ENCODE measurements around the gene TP53RK. TPM values are rescaled to one million over a fixed set of nuclear protein-coding genes. Genes with fewer than 3 reads are reported as not detected.

Gene TP53RK
- total and polyA plus RNA-seq, 2 of the 13 experiments (the other 11 are each of a cell fraction or from before 2014, with no cell fraction given) = 12.9 to 25.5 TPM

- TF ChIP-seq, protein P1, sequence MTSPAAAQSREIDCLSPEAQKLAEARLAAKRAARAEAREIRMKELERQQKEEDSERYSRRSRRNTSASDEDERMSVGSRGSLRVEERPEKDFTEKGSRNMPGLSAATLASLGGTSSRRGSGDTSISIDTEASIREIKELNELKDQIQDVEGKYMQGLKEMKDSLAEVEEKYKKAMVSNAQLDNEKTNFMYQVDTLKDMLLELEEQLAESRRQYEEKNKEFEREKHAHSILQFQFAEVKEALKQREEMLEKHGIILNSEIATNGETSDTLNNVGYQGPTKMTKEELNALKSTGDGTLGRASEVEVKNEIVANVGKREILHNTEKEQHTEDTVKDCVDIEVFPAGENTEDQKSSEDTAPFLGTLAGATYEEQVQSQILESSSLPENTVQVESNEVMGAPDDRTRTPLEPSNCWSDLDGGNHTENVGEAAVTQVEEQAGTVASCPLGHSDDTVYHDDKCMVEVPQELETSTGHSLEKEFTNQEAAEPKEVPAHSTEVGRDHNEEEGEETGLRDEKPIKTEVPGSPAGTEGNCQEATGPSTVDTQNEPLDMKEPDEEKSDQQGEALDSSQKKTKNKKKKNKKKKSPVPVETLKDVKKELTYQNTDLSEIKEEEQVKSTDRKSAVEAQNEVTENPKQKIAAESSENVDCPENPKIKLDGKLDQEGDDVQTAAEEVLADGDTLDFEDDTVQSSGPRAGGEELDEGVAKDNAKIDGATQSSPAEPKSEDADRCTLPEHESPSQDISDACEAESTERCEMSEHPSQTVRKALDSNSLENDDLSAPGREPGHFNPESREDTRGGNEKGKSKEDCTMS (CRISPR knock-in tag; conservative IDR thresholded peaks at IDR 0.05) = no peak
- TF ChIP-seq ZBTB7B (CRISPR knock-in tag; IDR thresholded peaks at IDR 0.05) (peak; percentile 83; the same call in 1 of the 2 replicates), SPEN (CRISPR knock-in tag; IDR thresholded peaks at IDR 0.05; ENCODE audit: low read depth) (peak; percentile 71; the same call in 1 of the 2 replicates), KDM6A (CRISPR knock-in tag; IDR thresholded peaks at IDR 0.05; ENCODE audit: low read depth) (no peak), ISL2 (CRISPR knock-in tag; IDR thresholded peaks at IDR 0.05) (peak; percentile 67), ZNF772 (CRISPR knock-in tag; IDR thresholded peaks at IDR 0.05) (no peak; the same call in 1 of the 2 replicates), RBFOX2 (IDR thresholded peaks at IDR 0.05; ENCODE audit: low read depth, low read length) (peak; percentile 70), NAIF1 (CRISPR knock-in tag; IDR thresholded peaks at IDR 0.05; ENCODE audit: borderline replicate concordance) (no peak), ZNF251 (CRISPR knock-in tag; IDR thresholded peaks at IDR 0.05) (peak; percentile 15; the same call in 1 of the 2 replicates), HOXD1 (CRISPR knock-in tag; IDR thresholded peaks at IDR 0.05) (no peak), PTBP1 (IDR thresholded peaks at IDR 0.05; ENCODE audit: low read depth, low read length, poor library complexity, severe bottlenecking) (no peak), ZC3H4 (CRISPR knock-in tag; IDR thresholded peaks at IDR 0.05; ENCODE audit: borderline replicate concordance) (no peak), ZNF709 (CRISPR knock-in tag; IDR thresholded peaks at IDR 0.05) (no peak; the same call in 1 of the 2 replicates), PCBP2 (optimal IDR thresholded peaks at IDR 0.05; ENCODE audit: low read depth, low read length, poor library complexity, severe bottlenecking) (no peak), ZBTB2 (CRISPR knock-in tag; IDR thresholded peaks at IDR 0.05; ENCODE audit: low read depth) (no peak), RBAK (CRISPR knock-in tag; IDR thresholded peaks at IDR 0.05) (peak; percentile 95), MAZ (IDR thresholded peaks at IDR 0.05; ENCODE audit: borderline replicate concordance, low read depth, low read length) (0 out of 2 replicates have a peak, but pooled peaks have one; percentile 45), MAZ (CRISPR knock-in tag; IDR thresholded peaks at IDR 0.05; ENCODE audit: low read depth) (no peak; the same call in 1 of the 2 replicates), ZNF674 (CRISPR knock-in tag; IDR thresholded peaks at IDR 0.05; ENCODE audit: low read depth) (no peak), ZNF503 (CRISPR knock-in tag; IDR thresholded peaks at IDR 0.05) (peak; percentile 74; the same call in 1 of the 2 replicates), ZNF572 (CRISPR knock-in tag; IDR thresholded peaks at IDR 0.05) (peak; percentile 21; the same call in 1 of the 2 replicates), ZNF430 (CRISPR knock-in tag; IDR thresholded peaks at IDR 0.05) (peak; percentile 70; the same call in 1 of the 2 replicates)
- TF ChIP-seq, protein P2, sequence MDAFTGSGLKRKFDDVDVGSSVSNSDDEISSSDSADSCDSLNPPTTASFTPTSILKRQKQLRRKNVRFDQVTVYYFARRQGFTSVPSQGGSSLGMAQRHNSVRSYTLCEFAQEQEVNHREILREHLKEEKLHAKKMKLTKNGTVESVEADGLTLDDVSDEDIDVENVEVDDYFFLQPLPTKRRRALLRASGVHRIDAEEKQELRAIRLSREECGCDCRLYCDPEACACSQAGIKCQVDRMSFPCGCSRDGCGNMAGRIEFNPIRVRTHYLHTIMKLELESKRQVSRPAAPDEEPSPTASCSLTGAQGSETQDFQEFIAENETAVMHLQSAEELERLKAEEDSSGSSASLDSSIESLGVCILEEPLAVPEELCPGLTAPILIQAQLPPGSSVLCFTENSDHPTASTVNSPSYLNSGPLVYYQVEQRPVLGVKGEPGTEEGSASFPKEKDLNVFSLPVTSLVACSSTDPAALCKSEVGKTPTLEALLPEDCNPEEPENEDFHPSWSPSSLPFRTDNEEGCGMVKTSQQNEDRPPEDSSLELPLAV (CRISPR knock-in tag; conservative IDR thresholded peaks at IDR 0.05; ENCODE audit: low read depth) = no peak
These were observed 50.9 kb downstream of the TP53RK start (continued) for GRCh38 chr20:46638134-46638897.

All from HepG2 (cell line).